Cardiac muscle cell (in vitro differentiated cells and primary cell): Measurements from ENCODE around the gene MFAP4. TPM values are rescaled to one million over a fixed set of nuclear protein-coding genes. Genes with fewer than 3 reads are reported as not detected.
A peak's percentile ranks its signal among the peaks of the same experiment; 100 is the strongest.

Source experiments
- DNase-seq, 2 donors: peaks; one replicate each; pipeline versions ENCODE4 v3.0.0 to v3.0.0-alpha.2; 2010 to 2017; ENCODE audit warnings: low read depth in 1 of 2, low spot score in 1 of 2
- H3K27ac ChIP-seq: fragments of 200-600 bp; sonication (generic); 2 replicates; pipeline ENCODE4 v1.5.1; 2016
- H3K27me3 ChIP-seq: fragments of 200-600 bp; sonication (generic); 2 replicates; pipeline ENCODE4 v1.6.0; 2016; ENCODE audit warnings: control low read depth
- H3K36me3 ChIP-seq: fragments of 200-600 bp; sonication (generic); 2 replicates; pipeline ENCODE4 v1.5.1; 2016; ENCODE audit warnings: control low read depth
- H3K4me1 ChIP-seq: fragments of 200-600 bp; sonication (generic); 2 replicates; pipeline ENCODE4 v1.8.1; 2017; ENCODE audit warnings: low read depth, mild to moderate bottlenecking, mixed run types
- H3K4me3 ChIP-seq: fragments of 200-600 bp; sonication (generic); 2 replicates; pipeline ENCODE4 v1.5.1; 2016; ENCODE audit warnings: mild to moderate bottlenecking
- H3K9me3 ChIP-seq: fragments of 200-600 bp; sonication (generic); 2 replicates; pipeline ENCODE4 v1.5.1; 2017; ENCODE audit warnings: low read depth, mild to moderate bottlenecking, control low read depth
- polyA plus RNA-seq: library from polyadenylated mRNA; unstranded; fragments of >200 nt; fragmentation: Nextera tagmentation; extraction: Ambion mirVana; gene quantifications from 2 replicates; pipeline ENCODE4 v1.2.1, GENCODE V29; 2016
- total RNA-seq: library from RNA; depleted of rRNA; stranded (reverse); fragments of >200 nt; gene quantifications from 2 replicates; pipeline ENCODE4 v1.2.3, GENCODE V29; 2016
- TF ChIP-seq, protein P1 (sequence below): IDR thresholded peaks from 2 replicates; pipeline ENCODE4 v1.5.1; 2012; ENCODE audit warnings: low read depth, mild to moderate bottlenecking, low read length

MFAP4 gene
- total and polyA plus RNA-seq, 2 experiments from 2014 or later, result 16.7 to 23.4 TPM

DNA sequence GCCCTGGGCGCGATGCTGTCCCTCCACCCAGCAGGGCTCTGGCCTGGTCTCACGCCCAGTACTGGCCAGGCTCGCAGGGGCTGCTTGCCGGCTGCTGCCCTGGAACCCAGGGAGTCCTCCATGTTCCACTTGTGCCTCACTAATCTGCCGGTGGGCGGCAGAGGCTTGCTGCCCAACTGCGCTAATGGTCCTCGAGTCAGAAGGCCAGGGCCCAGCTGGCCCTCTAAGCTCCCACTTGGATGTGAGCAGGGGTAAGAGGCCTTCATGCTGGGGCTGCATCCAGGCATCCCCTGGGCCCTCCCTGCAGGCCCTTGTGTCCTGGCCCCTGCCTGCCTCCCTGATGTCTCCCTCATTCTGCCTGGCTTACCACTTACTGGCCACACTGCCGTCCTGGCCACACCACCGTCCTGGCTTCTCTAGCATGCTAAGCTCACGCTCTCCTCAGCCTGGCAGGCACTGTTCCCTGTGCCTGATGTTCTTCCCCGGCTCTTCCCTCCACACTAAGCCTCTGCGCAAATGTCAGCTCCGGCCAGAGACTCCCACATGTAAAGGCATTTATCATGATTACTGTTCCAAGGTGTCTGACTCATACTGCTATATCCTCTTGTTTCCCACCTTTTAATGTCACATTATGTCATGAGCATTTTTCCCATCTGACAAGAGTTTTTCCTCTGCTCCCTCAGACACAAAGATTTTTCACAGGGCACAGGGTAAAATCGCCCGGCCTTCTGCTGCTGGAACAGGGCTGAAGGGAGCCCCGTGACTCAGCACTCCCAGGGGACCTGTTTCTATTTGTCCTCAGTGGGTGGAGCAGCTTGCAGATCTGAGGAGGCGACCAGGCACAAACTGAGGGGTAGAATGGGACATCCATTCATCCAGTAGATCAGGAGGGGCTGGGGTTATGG is 40.4 kb downstream of the MFAP4 start:
- H3K4me3 ChIP-seq, result no peak overlapping the region
- no peaks in the 10 kb centered on the region for H3K27me3 ChIP-seq
- H3K9me3 ChIP-seq, result no peaks in the 10 kb centered on the region
- peaks cover 9% of the 10 kb centered on the region for H3K4me1 ChIP-seq
- no peaks in the 10 kb centered on the region for H3K36me3 ChIP-seq
- peak in 1 of 2 donors; percentile 85 for DNase-seq
- no peak overlapping the region for H3K27ac ChIP-seq
- TF ChIP-seq, protein P1, sequence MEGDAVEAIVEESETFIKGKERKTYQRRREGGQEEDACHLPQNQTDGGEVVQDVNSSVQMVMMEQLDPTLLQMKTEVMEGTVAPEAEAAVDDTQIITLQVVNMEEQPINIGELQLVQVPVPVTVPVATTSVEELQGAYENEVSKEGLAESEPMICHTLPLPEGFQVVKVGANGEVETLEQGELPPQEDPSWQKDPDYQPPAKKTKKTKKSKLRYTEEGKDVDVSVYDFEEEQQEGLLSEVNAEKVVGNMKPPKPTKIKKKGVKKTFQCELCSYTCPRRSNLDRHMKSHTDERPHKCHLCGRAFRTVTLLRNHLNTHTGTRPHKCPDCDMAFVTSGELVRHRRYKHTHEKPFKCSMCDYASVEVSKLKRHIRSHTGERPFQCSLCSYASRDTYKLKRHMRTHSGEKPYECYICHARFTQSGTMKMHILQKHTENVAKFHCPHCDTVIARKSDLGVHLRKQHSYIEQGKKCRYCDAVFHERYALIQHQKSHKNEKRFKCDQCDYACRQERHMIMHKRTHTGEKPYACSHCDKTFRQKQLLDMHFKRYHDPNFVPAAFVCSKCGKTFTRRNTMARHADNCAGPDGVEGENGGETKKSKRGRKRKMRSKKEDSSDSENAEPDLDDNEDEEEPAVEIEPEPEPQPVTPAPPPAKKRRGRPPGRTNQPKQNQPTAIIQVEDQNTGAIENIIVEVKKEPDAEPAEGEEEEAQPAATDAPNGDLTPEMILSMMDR, result no peak

DNA sequence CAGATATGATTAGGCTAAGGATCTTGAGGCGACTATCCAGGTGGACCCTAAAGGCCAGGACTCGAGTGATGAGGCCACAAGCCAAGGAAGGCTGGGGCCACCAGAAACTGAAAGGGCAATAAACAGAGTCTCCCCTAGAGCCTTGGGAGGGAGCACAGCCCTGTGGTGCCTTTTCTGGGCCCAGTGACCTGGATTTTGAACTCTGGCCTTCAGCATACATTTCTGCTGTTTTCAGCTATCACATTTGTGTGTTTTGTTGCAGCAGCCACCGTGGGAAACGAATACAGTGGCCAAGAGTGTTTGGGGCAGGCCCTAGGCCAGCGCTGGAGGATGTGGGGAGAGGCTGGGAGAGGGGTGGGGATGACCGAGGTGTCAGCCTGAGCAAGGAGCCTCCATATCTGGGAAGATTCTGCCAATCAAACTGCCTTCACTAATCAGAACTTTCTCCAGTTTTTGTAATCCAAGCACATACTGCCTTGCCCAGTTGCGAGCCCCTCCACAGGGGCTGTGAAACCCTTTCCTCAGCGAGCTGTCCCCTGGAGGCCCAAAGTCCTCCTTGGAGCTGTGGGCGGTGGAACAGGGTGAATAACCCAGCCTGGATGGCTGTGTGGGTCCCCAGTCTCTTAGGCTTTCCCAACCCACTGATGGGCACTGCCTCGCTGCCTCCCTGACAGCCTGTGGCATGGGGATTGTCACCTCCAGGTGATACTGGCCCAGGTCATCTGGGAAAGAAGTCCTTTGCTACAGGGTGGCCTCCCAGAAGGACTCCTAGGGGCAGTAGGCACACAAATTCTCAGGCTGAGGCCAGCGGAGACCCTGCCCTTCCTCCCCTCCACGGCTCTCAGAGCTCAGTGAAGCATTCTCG is 41.3 kb downstream of the MFAP4 start:
- H3K27me3 ChIP-seq, result no peaks in the 10 kb centered on the region
- H3K36me3 ChIP-seq, result no peaks in the 10 kb centered on the region
- H3K27ac ChIP-seq, result no peak overlapping the region
- DNase-seq, result no peak
- H3K4me1 ChIP-seq, result peaks cover 11% of the 10 kb centered on the region
- TF ChIP-seq, protein P1, result no peak
- H3K9me3 ChIP-seq, result no peaks in the 10 kb centered on the region
- no peak overlapping the region for H3K4me3 ChIP-seq

DNA sequence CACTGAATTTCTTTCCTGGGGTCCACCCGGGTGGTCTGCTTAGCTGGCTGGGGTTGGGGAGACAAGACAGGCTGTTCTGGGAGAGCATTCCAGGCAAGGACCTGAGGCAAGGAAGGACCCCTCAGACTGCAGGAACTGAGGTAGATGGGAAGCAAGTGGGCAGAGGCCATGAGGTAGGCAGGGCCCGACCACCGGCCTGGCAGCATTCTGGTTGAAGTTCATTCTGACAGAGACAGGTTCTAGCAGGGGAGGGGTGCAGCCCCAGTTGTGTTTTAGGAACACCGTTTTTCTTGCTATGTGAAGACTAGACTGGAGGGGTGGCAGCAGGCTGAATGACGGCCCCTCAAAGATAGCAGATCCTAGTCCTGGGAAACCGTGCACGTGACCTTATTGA is 41.9 kb downstream of the MFAP4 start:
- H3K27me3 ChIP-seq, result no peaks in the 10 kb centered on the region
- H3K4me3 ChIP-seq, result no peak overlapping the region
- no peaks in the 10 kb centered on the region for H3K36me3 ChIP-seq
- no peak for DNase-seq
- TF ChIP-seq, protein P1, result no peak
- H3K4me1 ChIP-seq, result peaks cover 11% of the 10 kb centered on the region
- H3K27ac ChIP-seq, result no peak overlapping the region
- no peaks in the 10 kb centered on the region for H3K9me3 ChIP-seq

DNA sequence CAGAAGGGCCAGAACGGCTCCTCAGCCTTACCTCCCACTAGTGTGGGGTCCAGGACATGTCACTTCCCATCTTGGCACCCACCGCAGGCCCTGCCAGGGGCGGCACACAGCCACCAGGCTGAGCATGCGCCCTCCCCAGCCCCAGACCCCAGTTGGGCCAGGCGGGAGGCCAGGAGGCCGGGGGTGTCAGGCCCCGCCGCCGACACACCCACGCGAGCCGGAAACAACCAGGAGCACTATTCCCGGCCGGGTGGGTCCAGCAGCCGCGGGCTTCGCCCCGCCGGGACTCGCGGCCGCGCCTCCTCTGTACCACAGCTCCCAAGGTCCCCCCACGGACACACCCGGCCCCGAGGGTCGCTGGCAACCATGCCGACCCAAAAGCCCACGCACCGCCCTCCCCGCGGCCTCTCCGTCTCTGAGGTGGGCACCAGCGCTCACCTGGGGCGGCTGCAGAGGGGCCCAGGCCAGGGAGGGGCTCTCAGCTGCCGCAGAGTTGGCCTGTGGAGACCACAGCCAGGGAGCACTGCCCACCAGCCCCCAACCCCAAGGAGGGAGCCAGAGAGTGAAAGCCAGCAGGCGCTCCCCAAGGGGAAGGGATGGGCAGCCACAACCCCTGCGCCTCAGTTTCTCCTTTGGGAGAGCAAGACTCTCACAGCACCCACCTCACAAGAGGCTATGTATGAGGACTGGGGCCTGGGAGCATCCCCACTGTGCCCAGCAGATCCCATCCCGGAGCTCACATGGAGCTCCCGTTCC is 42.5 kb downstream of the MFAP4 start:
- Histone ChIP-seq H3K36me3 (no peaks in the 10 kb centered on the region), H3K4me3 (no peak overlapping the region), H3K9me3 (no peaks in the 10 kb centered on the region), H3K27ac (no peak overlapping the region), H3K4me1 (peaks cover 11% of the 10 kb centered on the region), H3K27me3 (no peaks in the 10 kb centered on the region)
- TF ChIP-seq, protein P1, result no peak
- no peak for DNase-seq

DNA sequence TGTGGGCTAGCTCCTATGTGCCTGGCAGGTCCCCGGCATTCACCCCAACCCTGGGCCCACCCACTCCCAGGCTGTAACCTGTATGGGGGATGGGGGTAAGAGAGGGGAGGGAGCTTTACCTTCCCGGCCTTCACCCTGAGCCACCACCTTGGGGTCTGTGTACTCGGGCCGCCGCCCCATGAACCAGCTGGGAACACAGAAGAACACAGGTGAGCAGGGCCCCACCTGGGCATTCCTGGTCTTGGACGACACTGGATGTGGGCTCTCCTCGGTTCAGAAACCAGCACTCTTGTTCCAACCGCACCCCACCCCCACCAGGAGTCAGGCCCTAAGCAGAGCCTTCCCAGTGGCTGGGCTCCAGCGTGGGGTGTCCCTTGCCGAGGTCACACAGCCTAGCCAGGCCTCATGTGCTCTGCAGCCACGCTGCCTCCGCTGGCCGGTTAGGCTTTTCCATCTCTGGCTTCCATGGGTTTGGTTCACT is 43.3 kb downstream of the MFAP4 start:
- Histone ChIP-seq H3K27ac (no peak overlapping the region), H3K36me3 (no peaks in the 10 kb centered on the region), H3K27me3 (no peaks in the 10 kb centered on the region), H3K4me1 (peaks cover 11% of the 10 kb centered on the region), H3K9me3 (no peaks in the 10 kb centered on the region), H3K4me3 (no peak overlapping the region)
- TF ChIP-seq, protein P1, result no peak
- DNase-seq, result no peak
